ENCODE measurements around the gene ZNF878. TPM values are rescaled to one million over a fixed set of nuclear protein-coding genes. Genes with fewer than 3 reads are reported as not detected.

ZNF878 gene
- total and polyA plus RNA-seq, 2 of the 13 experiments (the other 11 are each of a cell fraction or from before 2014, with no cell fraction given) = 0.46 to 5.2 TPM

DNA sequence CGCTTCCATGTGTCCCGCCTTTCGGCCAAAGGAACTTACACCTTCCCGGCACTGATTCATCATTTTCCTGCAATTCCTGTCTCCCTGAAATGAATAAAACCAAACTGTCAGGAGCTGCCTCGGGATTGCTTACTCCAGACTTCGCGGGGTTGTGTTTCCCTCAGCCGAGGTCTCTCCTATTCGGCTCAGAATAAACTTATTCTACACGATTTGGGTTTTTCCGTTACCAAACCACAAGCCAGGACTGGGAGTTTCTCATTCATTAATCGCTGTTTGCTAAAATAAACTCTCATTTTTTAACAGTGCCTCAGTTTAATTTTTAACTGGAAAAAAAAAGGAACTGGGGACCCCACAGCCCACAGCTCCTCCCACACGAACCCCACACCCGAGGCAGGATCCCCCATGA, 667 bp downstream of the ZNF878 start:
- peak overlapping the region; percentile 93 for H3K27ac ChIP-seq (ENCODE audit: extremely low read length, insufficient read depth, low read length)
- H3K79me2 ChIP-seq (ENCODE audit: insufficient read depth, low read length) = no peaks in the 10 kb centered on the region
- no peak overlapping the region for H2AFZ ChIP-seq (ENCODE audit: low read length)
- POLR2A ChIA-PET = interaction anchor here (1.0 to 2.6 kb wide), 23 partner anchors 9 to 523 kb away, joined by 3 to 47 read pairs (median 5); partner anchors contain the start of genes ECSIT, ZNF136, ZNF20 and ZNF433
- peak; percentile 8; the same call in 1 of the 3 replicates for ATAC-seq
- no peaks in the 10 kb centered on the region for H4K20me1 ChIP-seq (ENCODE audit: insufficient read depth, low read length)
- H3K4me1 ChIP-seq (ENCODE audit: insufficient read depth, low read length) = peaks cover 50% of the 10 kb centered on the region
- DNase-seq (ENCODE audit: low spot score) = no peak
- CTCF ChIA-PET (ENCODE audit: low intra/inter-chr PET ratio, low total read pairs) = interaction anchor here (1.7 kb wide), 1 partner anchor 171 kb away, joined by 5 read pairs; no protein-coding TSS in a partner anchor
- BruUV-seq (replicated peaks) = no TSS peak
- H3K9me3 ChIP-seq (ENCODE audit: low read length) = no peaks in the 10 kb centered on the region
- H3K9ac ChIP-seq (ENCODE audit: insufficient read depth, low read depth, low read length) = peak overlapping the region; percentile 94
- peak overlapping the region; percentile 84 for H3K4me2 ChIP-seq (ENCODE audit: low read depth, low read length)
- no peaks in the 10 kb centered on the region for H3K36me3 ChIP-seq (replicated peaks in 1 of 2; ENCODE audit: control insufficient read depth in 1 of 2, insufficient read depth in 2 of 2, low read length in 2 of 2)
- TF ChIP-seq, protein P1, sequence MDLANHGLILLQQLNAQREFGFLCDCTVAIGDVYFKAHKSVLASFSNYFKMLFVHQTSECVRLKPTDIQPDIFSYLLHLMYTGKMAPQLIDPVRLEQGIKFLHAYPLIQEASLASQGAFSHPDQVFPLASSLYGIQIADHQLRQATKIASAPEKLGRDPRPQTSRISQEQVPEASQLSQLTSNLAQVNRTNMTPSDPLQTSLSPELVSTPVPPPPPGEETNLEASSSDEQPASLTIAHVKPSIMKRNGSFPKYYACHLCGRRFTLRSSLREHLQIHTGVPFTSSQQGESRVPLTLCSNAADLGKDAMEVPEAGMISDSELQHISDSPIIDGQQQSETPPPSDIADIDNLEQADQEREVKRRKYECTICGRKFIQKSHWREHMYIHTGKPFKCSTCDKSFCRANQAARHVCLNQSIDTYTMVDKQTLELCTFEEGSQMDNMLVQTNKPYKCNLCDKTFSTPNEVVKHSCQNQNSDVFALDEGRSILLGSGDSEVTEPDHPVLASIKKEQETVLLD (CRISPR knock-in tag; IDR thresholded peaks at IDR 0.05; ENCODE audit: low read depth) = 0 out of 2 replicates have a peak, but pooled peaks have one; percentile 14
- TF ChIP-seq NCOA2 (CRISPR knock-in tag; IDR thresholded peaks at IDR 0.05) (no peak), ZNF138 (CRISPR knock-in tag; IDR thresholded peaks at IDR 0.05; ENCODE audit: low read depth) (no peak), FOSL2 (CRISPR knock-in tag; IDR thresholded peaks at IDR 0.05) (0 out of 2 replicates have a peak, but pooled peaks have one; percentile 27)
- WGBS (ENCODE audit: low lambda C conversion rate) = 2% methylated on average over 14 of the region's 14 CpGs
- in situ Hi-C loops (cut with HindIII; ENCODE audit: extremely low pct_ligation_motif_present, low pct_unique_long_range_greater_than_20kb) (no loop called here), intact Hi-C loops (cut with micrococcal nuclease; ENCODE audit: unreplicated experiment) (loop anchor here (2.0 kb wide), 1 partner anchor 127 kb away; the partner anchor contains the start of gene ZNF700)
- H3K4me3 ChIP-seq (replicated peaks in 1 of 3; ENCODE audit: insufficient read depth in 1 of 3, low read depth in 2 of 3, low read length in 3 of 3) = peak overlapping the region; percentile 77 to 97 (median 90)
- no peak for FAIRE-seq
- peaks cover 0 to 10% of the 10 kb centered on the region in 2 experiments; a peak in 2 of 5 replicates for H3K27me3 ChIP-seq (ENCODE audit: control insufficient read depth in 1 of 2, insufficient read depth in 2 of 2, low read length in 2 of 2)

DNA sequence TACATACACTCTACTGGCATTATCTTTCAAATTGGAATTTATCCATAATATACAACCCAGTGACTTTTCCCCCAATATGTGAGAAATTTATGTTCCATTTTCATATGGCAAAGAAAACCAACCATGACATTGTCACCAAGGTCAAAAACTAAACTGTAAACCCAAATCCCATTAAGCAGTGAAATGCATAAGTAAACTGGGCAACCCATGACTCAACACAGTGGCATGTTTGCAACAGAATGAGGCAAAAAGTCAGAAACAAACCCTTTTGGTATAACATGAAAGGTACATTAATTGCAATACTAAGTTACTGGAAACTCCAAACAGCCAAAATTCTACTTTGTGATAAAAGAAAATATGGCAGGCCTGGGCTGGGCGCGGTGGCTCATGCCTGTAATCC, 4.9 kb downstream of the ZNF878 start:
- Histone ChIP-seq H3K4me3 (replicated peaks in 1 of 3; ENCODE audit: insufficient read depth in 1 of 3, low read depth in 2 of 3, low read length in 3 of 3) (no peak overlapping the region), H3K36me3 (replicated peaks in 1 of 2; ENCODE audit: control insufficient read depth in 1 of 2, insufficient read depth in 2 of 2, low read length in 2 of 2) (peaks cover 6 to 19% of the 10 kb centered on the region in 2 experiments; a peak in 3 of 5 replicates), H2AFZ (ENCODE audit: low read length) (no peak overlapping the region), H3K9ac (ENCODE audit: insufficient read depth, low read depth, low read length) (no peak overlapping the region), H3K4me1 (ENCODE audit: insufficient read depth, low read length) (peaks cover 24% of the 10 kb centered on the region), H3K4me2 (ENCODE audit: low read depth, low read length) (peak overlapping the region; percentile 27; the same call in 1 of the 2 replicates), H3K27ac (ENCODE audit: extremely low read length, insufficient read depth, low read length) (peak overlapping the region; percentile 17), H3K27me3 (ENCODE audit: control insufficient read depth in 1 of 2, insufficient read depth in 2 of 2, low read length in 2 of 2) (no peaks in the 10 kb centered on the region; a peak in 1 of 5 replicates), H3K9me3 (ENCODE audit: low read length) (no peaks in the 10 kb centered on the region), H4K20me1 (ENCODE audit: insufficient read depth, low read length) (no peaks in the 10 kb centered on the region), H3K79me2 (ENCODE audit: insufficient read depth, low read length) (no peaks in the 10 kb centered on the region)
- 91% methylated on average over 2 of the region's 2 CpGs for WGBS (ENCODE audit: low lambda C conversion rate)
- ChIA-PET CTCF (ENCODE audit: low intra/inter-chr PET ratio, low total read pairs) (no interaction called here), POLR2A (interaction anchor here (1.3 kb wide), 1 partner anchor 13 kb away, joined by 6 read pairs; the partner anchor contains the start of gene ZNF433)
- no TSS peak for BruUV-seq (replicated peaks)
- intact Hi-C loops (cut with micrococcal nuclease; ENCODE audit: unreplicated experiment) (no loop called here), in situ Hi-C loops (cut with HindIII; ENCODE audit: extremely low pct_ligation_motif_present, low pct_unique_long_range_greater_than_20kb) (no loop called here)
- ATAC-seq = no peak
- peak; percentile 15 for FAIRE-seq
- DNase-seq (ENCODE audit: low spot score) = peak; percentile 57
- TF ChIP-seq, protein P2, sequence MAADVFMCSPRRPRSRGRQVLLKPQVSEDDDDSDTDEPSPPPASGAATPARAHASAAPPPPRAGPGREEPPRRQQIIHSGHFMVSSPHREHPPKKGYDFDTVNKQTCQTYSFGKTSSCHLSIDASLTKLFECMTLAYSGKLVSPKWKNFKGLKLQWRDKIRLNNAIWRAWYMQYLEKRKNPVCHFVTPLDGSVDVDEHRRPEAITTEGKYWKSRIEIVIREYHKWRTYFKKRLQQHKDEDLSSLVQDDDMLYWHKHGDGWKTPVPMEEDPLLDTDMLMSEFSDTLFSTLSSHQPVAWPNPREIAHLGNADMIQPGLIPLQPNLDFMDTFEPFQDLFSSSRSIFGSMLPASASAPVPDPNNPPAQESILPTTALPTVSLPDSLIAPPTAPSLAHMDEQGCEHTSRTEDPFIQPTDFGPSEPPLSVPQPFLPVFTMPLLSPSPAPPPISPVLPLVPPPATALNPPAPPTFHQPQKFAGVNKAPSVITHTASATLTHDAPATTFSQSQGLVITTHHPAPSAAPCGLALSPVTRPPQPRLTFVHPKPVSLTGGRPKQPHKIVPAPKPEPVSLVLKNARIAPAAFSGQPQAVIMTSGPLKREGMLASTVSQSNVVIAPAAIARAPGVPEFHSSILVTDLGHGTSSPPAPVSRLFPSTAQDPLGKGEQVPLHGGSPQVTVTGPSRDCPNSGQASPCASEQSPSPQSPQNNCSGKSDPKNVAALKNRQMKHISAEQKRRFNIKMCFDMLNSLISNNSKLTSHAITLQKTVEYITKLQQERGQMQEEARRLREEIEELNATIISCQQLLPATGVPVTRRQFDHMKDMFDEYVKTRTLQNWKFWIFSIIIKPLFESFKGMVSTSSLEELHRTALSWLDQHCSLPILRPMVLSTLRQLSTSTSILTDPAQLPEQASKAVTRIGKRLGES (CRISPR knock-in tag; IDR thresholded peaks at IDR 0.05; ENCODE audit: borderline replicate concordance) = no peak
- TF ChIP-seq SKI (IDR thresholded peaks at IDR 0.05; ENCODE audit: partially characterized antibody) (no peak), ZNF264 (CRISPR knock-in tag; IDR thresholded peaks at IDR 0.05) (no peak), MED1 (CRISPR knock-in tag; IDR thresholded peaks at IDR 0.05) (peak; percentile 53), RXRB (CRISPR knock-in tag; IDR thresholded peaks at IDR 0.05; ENCODE audit: borderline replicate concordance) (peak; percentile 83; the same call in 1 of the 2 replicates)
- TF ChIP-seq, protein P3, sequence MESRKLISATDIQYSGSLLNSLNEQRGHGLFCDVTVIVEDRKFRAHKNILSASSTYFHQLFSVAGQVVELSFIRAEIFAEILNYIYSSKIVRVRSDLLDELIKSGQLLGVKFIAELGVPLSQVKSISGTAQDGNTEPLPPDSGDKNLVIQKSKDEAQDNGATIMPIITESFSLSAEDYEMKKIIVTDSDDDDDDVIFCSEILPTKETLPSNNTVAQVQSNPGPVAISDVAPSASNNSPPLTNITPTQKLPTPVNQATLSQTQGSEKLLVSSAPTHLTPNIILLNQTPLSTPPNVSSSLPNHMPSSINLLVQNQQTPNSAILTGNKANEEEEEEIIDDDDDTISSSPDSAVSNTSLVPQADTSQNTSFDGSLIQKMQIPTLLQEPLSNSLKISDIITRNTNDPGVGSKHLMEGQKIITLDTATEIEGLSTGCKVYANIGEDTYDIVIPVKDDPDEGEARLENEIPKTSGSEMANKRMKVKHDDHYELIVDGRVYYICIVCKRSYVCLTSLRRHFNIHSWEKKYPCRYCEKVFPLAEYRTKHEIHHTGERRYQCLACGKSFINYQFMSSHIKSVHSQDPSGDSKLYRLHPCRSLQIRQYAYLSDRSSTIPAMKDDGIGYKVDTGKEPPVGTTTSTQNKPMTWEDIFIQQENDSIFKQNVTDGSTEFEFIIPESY (CRISPR knock-in tag; IDR thresholded peaks at IDR 0.05) = peak; percentile 43; the same call in 1 of the 2 replicates
